SK-N-SH treated with all-trans-retinoic acid at 6 μM for 48 hours (cell line): ENCODE results near the gene FXR2.
A peak's percentile ranks its signal among the peaks of the same experiment; 100 is the strongest.

Experiments
- ATAC-seq: fragments of 200-7000 bp; cut with Tn5 transposase; 3 replicates; pipeline ENCODE4 v1.9.1; 2020; ENCODE audit warnings: mild to moderate bottlenecking, moderate library complexity
- ARNTL ChIP-seq: fragments of 450-650 bp; formaldehyde crosslinking; IDR thresholded peaks from 2 replicates; pipeline ENCODE4 v1.5.0; 2020; ENCODE audit warnings: low read depth, mild to moderate bottlenecking, moderate library complexity, borderline replicate concordance
- BACH2 ChIP-seq: fragments of 250-450 bp; sonication (Bioruptor Pico); IDR thresholded peaks from 2 replicates; pipeline ENCODE4 v1.9.0; 2021; ENCODE audit warnings: mild to moderate bottlenecking, borderline replicate concordance
- CSDC2 ChIP-seq: fragments of 250-450 bp; sonication (Bioruptor Pico); IDR thresholded peaks from 2 replicates; pipeline ENCODE4 v1.5.0; 2020; ENCODE audit warnings: mild to moderate bottlenecking, moderate library complexity
- ESRRG ChIP-seq: fragments of 250-450 bp; sonication (Bioruptor Pico); IDR thresholded peaks from 2 replicates; pipeline ENCODE4 v1.6.1; 2021; ENCODE audit warnings: mild to moderate bottlenecking
- GLIS3 ChIP-seq: fragments of 250-450 bp; sonication (Bioruptor Pico); IDR thresholded peaks from 2 replicates; pipeline ENCODE4 v1.5.0; 2020; ENCODE audit warnings: mild to moderate bottlenecking, moderate library complexity
- ISL1 ChIP-seq: fragments of 250-450 bp; sonication (Bioruptor Pico); IDR thresholded peaks from 2 replicates; pipeline ENCODE4 v2.1.2; 2022; ENCODE audit warnings: mild to moderate bottlenecking, moderate library complexity
- PATZ1 ChIP-seq: fragments of 250-450 bp; sonication (Bioruptor Pico); IDR thresholded peaks from 2 replicates; pipeline ENCODE4 v1.8.0; 2020; ENCODE audit warnings: mild to moderate bottlenecking, moderate library complexity, borderline replicate concordance
- POU6F1 ChIP-seq: fragments of 250-450 bp; sonication (Bioruptor Pico); IDR thresholded peaks from 2 replicates; pipeline ENCODE4 v1.8.0; 2021; ENCODE audit warnings: low read depth, mild to moderate bottlenecking, moderate library complexity, borderline replicate concordance
- PPARA ChIP-seq: fragments of 250-450 bp; sonication (Bioruptor Pico); IDR thresholded peaks from 2 replicates; pipeline ENCODE4 v1.5.0; 2020; ENCODE audit warnings: mild to moderate bottlenecking, borderline replicate concordance
- RARB ChIP-seq: fragments of 250-450 bp; sonication (Bioruptor Pico); IDR thresholded peaks from 2 replicates; pipeline ENCODE4 v1.8.0; 2021; ENCODE audit warnings: mild to moderate bottlenecking, moderate library complexity
- SNAI2 ChIP-seq: fragments of 250-450 bp; sonication (Bioruptor Pico); IDR thresholded peaks from 2 replicates; pipeline ENCODE4 v1.5.0; 2020; ENCODE audit warnings: mild to moderate bottlenecking, moderate library complexity
- TSHZ2 ChIP-seq: fragments of 250-450 bp; sonication (Bioruptor Pico); IDR thresholded peaks from 2 replicates; pipeline ENCODE4 v1.5.0; 2020; ENCODE audit warnings: mild to moderate bottlenecking, moderate library complexity
- ZC3H10 ChIP-seq: fragments of 250-450 bp; sonication (Bioruptor Pico); IDR thresholded peaks from 2 replicates; pipeline ENCODE4 v1.5.1; 2021; ENCODE audit warnings: mild to moderate bottlenecking, moderate library complexity
- ZFP3 ChIP-seq: fragments of 250-450 bp; sonication (Bioruptor Pico); IDR thresholded peaks from 2 replicates; pipeline ENCODE4 v1.5.0; 2020; ENCODE audit warnings: mild to moderate bottlenecking, moderate library complexity
- ZNF70 ChIP-seq: fragments of 450-650 bp; formaldehyde crosslinking; IDR thresholded peaks from 2 replicates; pipeline ENCODE4 v1.5.0; 2020; ENCODE audit warnings: mild to moderate bottlenecking, moderate library complexity
- ZNF8 ChIP-seq: fragments of 450-650 bp; formaldehyde crosslinking; IDR thresholded peaks from 2 replicates; pipeline ENCODE4 v1.5.0; 2020; ENCODE audit warnings: mild to moderate bottlenecking, moderate library complexity
- TF ChIP-seq, protein P1 (sequence below): fragments of 250-450 bp; sonication (Bioruptor Pico); IDR thresholded peaks from 2 replicates; pipeline ENCODE4 v1.5.1; 2021; ENCODE audit warnings: mild to moderate bottlenecking, moderate library complexity

Gene FXR2

GRCh38 chr17:7629939-7630571, 15.4 kb upstream of the FXR2 start, which contains the start of gene SHBG:
TSS of gene SHBG (plus strand) at chr17:7630135. CDS start at chr17:7630173, 38 bp downstream.
- TF ChIP-seq ZNF70 (CRISPR knock-in tag): no peak
- TF ChIP-seq, all 23 proteins: peak for 0
- ATAC-seq: no peak

- peak; percentile 50; the same call in 1 of the 2 replicates for TF ChIP-seq PATZ1 (CRISPR knock-in tag)
- no peak for TF ChIP-seq SNAI2 (CRISPR knock-in tag)
- ATAC-seq: peak; percentile 97
These were observed 12.8 kb upstream of the FXR2 start, which contains the start of gene SAT2 for GRCh38 chr17:7627250-7628121. TSS of gene SAT2 (minus strand) at chr17:7627821. CDS start at chr17:7627635, 186 bp downstream.

DNA sequence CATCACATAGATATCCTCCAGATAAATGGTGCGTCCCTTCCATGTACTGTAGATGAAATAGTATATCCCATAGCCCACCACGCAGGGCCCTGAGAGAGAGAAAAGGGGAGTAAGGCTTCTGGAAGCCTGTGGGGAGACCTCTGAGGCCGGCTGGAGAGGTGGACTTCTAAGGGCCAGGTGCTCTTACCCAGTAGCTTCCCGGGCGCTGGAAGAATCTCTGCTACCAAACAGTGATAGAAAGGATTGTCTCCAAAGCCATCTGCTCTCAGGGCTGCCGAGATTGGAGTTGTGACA, 12.2 kb upstream of the FXR2 start:
- peak; percentile 55 for ATAC-seq
- TF ChIP-seq ARNTL (CRISPR knock-in tag) (no peak), ZNF70 (CRISPR knock-in tag) (no peak), GLIS3 (CRISPR knock-in tag) (no peak), PPARA (CRISPR knock-in tag) (no peak), POU6F1 (CRISPR knock-in tag) (no peak), ZNF8 (CRISPR knock-in tag) (no peak), SNAI2 (CRISPR knock-in tag) (no peak), ESRRG (CRISPR knock-in tag) (no peak), PATZ1 (CRISPR knock-in tag) (no peak), ZFP3 (CRISPR knock-in tag) (no peak), BACH2 (CRISPR knock-in tag) (no peak), CSDC2 (CRISPR knock-in tag) (no peak), TSHZ2 (CRISPR knock-in tag) (no peak), RARB (CRISPR knock-in tag) (no peak), ZC3H10 (CRISPR knock-in tag) (no peak), ISL1 (no peak)
- TF ChIP-seq, protein P1, sequence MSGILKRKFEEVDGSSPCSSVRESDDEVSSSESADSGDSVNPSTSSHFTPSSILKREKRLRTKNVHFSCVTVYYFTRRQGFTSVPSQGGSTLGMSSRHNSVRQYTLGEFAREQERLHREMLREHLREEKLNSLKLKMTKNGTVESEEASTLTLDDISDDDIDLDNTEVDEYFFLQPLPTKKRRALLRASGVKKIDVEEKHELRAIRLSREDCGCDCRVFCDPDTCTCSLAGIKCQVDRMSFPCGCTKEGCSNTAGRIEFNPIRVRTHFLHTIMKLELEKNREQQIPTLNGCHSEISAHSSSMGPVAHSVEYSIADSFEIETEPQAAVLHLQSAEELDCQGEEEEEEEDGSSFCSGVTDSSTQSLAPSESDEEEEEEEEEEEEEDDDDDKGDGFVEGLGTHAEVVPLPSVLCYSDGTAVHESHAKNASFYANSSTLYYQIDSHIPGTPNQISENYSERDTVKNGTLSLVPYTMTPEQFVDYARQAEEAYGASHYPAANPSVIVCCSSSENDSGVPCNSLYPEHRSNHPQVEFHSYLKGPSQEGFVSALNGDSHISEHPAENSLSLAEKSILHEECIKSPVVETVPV: no peak
